Activated CD4-positive, alpha-beta T cell treated with anti-CD3 and anti-CD28 coated beads, Interleukin-2, amount 50 U/mL, for 4 hours (primary cell): ENCODE results near the gene ERI3.
A peak's percentile ranks its signal among the peaks of the same experiment; 100 is the strongest.

Experiments used
- DNase-seq, 2 experiments: peaks; one replicate each; pipeline ENCODE4 v3.0.0-alpha.2; 2020

The ERI3 gene, protein sequence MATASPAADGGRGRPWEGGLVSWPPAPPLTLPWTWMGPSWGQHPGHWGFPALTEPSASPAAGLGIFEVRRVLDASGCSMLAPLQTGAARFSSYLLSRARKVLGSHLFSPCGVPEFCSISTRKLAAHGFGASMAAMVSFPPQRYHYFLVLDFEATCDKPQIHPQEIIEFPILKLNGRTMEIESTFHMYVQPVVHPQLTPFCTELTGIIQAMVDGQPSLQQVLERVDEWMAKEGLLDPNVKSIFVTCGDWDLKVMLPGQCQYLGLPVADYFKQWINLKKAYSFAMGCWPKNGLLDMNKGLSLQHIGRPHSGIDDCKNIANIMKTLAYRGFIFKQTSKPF

GRCh38 chr1:44354840-44355581, at the start of gene ERI3:
TSS of gene ERI3 (minus strand) at chr1:44355257. CDS start at chr1:44355026, 231 bp downstream.
- DNase-seq = peak; percentile 94 to 96

- no peak for DNase-seq
Measured at GRCh38 chr1:44401256-44402228, 46.5 kb upstream of the ERI3 start.

GRCh38 chr1:44390277-44390676, 35.2 kb upstream of the ERI3 start:
- DNase-seq = no peak

- no peak for DNase-seq
Measured at GRCh38 chr1:44389437-44389836, 34.4 kb upstream of the ERI3 start.

GRCh38 chr1:44388551-44388950, 33.5 kb upstream of the ERI3 start:
- DNase-seq = no peak

DNA sequence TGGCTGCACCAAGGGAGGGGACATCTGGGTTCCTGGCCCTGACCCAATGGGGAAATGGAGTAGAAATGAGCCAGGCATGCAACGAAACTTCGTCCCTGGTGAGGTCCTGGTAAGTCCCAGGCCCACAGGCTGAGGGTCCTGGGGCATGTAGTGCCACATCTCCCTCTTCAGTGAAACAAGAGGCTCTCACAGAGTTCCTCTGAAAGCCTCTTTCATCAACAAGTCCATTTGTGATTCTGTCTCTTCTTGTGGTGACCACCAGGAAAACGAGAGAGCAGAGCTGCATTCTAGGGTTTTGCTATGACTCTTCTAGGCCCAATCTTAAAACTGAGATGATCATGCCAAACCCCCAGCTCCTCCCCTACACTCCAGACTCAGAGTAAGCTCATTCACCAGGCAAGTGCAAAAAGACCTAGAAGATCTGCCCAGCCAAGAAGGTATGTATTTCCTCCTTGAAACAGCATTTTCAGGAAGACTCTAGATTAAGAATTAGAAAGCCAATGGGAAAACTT, 25.7 kb upstream of the ERI3 start:
- DNase-seq = no peak

GRCh38 chr1:44377925-44378784, 23.1 kb upstream of the ERI3 start:
- DNase-seq = peak; percentile 21 to 32

- DNase-seq = no peak
Measured at GRCh38 chr1:44375547-44375946, 20.5 kb upstream of the ERI3 start.

GRCh38 chr1:44371206-44371605, 16.1 kb upstream of the ERI3 start:
- no peak for DNase-seq

- DNase-seq = no peak
Measured at GRCh38 chr1:44368471-44369151, 13.6 kb upstream of the ERI3 start.

DNA sequence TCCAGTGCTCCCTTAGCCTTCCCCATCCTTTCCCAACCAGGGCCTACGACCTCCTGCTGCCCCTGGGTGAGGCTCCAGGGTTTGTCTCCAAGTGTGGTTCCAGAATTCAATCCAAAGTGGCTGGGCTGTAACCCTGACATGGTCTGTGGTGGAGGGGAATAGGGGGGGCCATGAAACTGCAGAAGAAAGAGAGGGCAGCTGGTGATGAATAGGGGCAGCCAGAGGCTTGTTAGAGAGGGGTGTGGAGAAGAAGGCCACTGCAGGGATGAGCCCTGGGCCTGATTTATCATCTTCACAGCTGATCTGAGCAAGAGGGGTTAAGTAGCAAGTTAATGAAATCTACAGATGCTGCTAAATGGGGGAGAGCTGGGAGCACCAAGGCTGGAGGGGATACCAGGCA, 12.9 kb upstream of the ERI3 start:
- no peak for DNase-seq

- no peak for DNase-seq
Measured at GRCh38 chr1:44366371-44366975, 11.4 kb upstream of the ERI3 start.

DNA sequence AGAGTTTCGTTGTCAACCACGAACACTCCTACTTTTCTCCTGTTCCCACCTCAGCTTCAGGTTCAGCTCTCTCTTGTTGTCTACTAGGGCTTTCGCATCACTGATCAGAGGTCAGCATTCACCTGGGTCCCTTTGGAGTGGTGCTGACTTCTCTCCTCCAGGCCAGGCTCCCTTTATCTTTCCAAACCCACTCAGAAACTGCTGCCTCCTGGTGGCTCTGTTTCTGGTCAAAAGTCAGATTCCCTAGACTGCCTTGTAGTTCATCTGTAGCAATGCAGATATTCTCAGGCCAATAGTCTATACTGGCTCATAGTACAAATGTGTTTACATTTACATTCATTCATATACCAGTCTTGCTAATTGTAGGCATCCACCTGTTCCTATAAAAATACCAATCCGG, 6.4 kb upstream of the ERI3 start:
- DNase-seq = no peak

DNA sequence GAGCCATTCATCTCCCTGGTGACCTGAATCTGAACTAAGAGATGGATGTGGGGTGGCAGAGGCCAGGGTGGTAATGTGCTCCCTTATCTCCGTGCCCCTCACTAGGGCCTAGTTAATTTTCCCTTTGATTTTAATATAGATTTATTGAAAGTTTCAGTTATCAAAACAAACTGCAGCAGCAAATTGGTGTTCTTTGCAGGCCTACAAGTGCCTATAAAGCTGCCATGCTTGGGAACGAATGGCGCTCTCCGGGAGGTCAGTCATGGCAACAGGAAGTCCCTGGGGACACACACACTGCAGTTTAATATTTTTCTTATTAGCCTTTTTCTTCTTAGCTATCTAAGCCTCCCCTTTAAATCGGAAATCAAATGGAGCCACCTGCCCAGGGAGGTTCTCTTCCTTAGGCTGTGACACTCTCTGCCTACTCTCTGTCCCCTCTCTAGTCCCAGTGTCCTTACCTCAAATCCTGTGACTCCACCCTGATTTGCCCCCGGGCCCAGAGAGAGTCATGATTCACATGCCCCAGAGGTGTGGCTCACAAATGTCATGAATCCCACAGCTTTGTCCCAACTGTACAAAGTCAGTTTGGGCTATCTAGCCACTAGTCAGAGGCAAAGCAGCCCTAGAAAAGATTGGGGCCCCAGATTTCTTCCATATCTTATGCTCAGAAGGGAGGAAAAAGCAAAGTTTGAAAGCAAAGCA, 4.3 kb upstream of the ERI3 start:
- DNase-seq = no peak

- DNase-seq = no peak
Measured at GRCh38 chr1:44357710-44358109, 2.7 kb upstream of the ERI3 start.

- no peak for DNase-seq
Measured at GRCh38 chr1:44355582-44356305, 687 bp upstream of the ERI3 start.

DNA sequence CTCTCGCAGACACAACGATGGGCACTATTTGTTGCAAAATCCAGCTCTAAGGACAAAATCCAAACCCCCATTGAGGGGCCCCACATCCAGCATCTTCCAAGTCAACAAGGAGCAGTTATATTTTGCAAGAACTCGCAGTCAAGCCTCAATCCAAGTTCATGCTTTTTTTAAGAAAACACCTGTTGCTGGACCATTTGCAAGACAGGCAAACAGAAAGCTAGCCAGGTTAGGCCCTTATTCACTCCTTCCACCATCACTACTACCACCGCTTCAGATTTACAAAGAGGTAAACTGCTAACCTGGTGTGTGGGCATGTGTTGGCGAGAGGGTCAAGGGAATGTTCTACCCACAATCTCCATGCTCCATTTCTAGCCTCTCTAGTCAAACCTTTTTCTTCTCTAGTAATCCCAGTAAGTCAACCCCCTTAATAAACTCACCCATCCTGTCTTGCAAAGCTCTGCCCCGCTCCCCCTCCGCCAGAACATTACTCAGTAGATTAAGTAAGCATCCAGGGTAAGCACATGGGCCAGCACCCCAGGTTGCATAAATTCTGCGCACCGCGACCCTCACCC, 703 bp downstream of the ERI3 start:
- DNase-seq = no peak

DNA sequence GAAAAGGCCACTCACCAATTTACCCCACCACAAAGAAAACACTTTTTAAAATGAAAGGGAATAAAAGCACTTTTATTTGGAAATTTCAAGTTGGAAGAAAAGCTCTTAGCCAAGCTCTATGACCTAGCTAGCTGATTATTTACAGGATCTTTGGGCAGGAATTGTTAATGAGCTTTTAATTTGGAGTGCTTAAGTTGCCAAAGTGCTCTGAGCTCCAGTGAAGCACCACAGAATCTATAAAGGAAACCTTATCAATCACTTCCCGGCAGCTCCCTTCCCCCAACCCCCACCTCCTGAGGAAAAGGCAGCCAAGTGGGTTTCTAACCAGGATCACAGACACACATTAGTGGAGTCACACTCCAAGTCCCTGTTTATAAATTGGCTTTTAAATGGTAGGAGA, 1.5 kb downstream of the ERI3 start:
- no peak for DNase-seq

DNA sequence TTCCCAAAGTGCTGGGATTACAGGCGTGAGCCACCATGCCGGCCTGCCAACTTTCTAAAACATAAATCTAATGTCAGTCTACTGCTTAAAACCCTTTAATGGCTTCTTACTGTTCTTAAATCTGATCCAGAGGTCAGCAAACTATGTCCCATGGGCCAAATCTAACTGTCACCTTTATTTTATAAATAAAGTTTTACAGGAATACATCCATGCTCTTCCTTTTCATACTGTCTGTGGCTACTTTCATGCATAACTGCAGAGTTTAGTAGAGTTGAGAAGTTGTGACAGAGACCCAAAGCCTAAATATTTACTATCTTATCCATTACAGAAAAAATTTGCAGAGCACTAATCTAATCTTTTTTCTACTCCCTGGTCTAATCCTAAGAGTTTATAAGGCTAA, 3.8 kb downstream of the ERI3 start:
- DNase-seq = no peak
